UCSD-AML1 (cell line): ENCODE measurements around the gene PLOD2.

ENCODE experiments used
- DNase-seq: peaks from one replicate; lab custom pipeline; 2025; ENCODE audit not compliant: unreplicated experiment; lab: John Stamatoyannopoulos, UW

Gene PLOD2

DNA sequence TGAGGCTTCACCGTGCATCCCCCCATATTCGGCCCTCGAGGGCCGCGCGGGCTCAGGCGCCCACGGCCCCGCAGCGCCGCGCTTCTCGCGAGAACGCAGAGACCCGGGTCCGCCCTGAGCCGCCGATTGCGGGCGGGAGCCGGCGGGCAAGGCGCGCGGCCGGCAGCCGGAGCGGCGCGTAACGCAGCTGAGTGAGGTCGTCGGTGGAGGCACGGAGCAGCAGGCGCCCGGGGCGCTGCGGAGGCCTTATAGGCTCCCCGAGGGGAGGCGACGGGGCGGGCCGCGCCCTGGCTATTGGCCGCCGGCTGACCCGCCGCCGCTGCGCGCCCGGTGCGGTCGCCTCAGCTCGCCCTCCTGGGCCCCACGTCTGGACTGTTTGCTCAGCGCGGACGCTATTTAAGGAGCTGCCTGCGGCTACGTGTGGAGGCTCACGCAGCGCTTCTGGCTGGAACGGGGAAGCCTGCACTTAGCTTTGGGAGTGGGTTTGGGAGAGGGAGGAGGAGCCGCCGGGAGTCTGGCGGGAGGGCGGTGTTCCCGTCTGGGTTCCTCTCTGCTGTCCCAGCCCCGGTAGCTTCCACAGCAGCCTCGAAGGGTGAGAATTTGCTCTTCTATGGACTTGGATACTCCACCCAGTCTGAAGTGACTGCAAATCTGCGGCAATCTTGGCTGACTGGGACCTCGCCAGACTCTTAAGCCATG is at the start of gene PLOD2:
Gene PLOD2, minus strand, starts transcription at position 221 of the 699 bp plus-strand sequence. Its CDS starts 195 bp downstream, at position 26.
- DNase-seq, result peak; percentile 5

DNA sequence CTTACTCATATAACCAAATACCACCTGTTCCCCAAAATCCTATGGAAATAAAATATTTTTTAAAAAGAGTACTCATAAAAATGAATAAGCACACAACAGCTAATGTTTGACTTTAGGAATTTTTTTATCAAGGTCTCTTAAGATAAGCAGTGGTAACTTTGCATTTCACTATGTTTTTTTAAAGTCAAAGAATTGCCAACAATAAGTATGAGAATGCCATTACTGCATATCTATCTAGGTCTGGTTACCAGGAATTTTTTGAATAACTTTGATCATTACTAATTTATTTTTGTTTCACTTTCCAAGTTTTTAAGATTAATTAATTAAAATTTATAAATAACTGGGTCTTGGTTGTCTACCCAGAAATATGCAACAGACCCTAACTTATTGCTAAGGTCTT is 48.4 kb upstream of the PLOD2 start:
- no peak for DNase-seq

DNA sequence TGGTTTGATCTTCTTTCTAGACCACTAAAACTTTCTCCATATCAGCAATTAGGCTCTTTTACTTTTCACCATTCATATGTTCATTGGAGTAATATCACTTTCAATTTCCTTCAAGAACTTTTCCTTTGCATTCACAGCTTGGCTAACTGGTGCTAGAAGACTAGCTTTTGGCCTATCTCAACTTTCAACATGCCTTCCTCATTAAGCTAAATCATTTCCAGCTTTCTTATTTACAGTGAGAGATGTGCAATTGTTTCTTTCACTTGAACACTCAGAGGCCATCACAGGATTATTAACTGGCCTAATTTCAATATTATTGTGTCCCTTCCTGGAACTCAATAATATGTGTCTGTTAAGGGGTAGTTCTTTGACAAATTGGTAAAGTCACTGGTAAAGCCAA is 42.8 kb upstream of the PLOD2 start:
- no peak for DNase-seq

DNA sequence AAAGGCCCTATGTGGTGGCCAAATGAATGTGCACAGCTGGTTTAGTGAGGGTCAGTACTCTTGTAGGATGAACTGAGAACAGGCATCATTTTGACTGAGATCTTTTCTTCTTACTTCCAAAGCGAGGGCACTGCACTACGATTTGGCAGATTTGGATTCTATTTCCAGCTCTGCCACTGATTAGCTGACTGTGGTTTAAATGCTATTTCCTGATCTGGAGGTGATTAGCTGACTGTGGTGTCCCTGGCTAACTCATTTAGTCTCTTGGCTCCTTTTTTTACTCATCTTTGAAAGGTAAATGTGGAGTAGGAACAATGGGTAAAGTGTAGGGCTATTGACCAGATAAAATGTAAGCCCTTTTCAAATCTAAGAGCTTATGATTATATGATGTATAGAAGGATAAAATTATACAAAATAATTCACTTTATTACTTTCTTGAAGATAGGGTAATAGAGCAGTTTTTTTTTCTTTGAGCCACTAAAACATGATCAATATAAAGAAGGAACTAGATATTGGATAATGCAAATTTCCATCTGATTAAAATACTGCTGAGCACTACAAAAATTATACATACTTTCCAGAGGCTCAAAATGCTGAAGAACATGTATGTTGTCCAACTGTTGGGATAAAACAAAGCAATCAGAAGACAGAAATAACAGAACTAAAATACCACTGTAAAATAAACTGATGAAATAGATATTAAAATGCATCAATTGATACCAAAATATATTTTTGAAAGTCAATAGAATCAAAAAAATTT is 39.7 kb upstream of the PLOD2 start:
- DNase-seq, result no peak

DNA sequence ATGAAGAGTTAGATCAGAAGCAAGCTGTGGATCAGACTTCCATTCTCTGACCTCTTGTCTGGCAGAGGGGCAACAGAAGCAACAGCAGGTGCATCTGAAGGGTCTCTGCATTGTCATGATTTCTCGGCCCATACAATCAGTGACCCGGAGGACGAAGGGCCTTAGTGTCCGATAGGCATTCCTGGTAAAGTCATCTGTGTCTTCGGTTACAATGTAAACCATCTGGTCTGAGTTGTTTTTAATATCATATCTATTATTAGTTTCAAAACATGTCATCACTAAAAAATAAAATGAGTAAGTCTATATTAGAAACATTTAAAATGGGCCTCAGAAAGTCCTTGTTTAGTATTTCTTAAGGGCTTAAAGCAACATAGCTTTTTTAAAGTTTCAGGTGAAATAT is 38.8 kb upstream of the PLOD2 start:
- DNase-seq, result peak; percentile 5

DNA sequence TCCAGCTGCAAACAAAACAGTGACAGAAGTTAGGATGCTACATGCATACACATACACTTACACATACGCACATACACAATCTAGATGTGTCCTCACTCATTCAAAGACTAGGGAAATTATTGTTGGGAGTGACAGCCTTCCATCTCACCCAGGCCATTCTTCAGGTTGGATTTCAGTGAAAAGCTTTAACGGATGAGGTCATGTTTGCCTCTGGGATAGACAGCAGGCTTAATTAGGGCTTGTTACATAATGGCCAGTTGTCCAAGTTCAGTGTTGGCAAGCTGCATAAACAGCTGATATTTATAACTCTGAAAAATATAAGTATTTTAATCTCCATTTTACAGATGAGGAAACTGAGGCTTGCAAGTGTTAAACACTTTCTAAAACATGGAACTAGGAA is 35.8 kb upstream of the PLOD2 start:
- DNase-seq, result no peak

DNA sequence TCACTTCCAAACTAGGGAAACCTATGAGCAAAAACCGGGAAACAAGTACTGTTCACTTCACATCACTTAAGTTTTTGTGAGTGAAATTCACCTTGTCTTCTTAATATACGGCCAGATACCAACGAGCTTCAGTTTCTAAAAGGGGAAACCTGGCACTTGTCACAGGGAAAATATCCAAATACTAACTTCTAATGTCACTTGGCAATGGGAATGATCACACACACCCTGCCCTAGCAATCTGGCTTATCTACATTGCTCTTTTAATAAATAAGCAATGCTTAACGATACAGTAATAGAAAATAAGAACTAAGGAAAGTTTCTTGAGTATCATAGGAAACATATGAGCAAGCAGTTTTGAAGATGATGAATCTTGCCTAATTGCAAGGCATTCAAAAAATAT is 34.6 kb upstream of the PLOD2 start:
- no peak for DNase-seq

DNA sequence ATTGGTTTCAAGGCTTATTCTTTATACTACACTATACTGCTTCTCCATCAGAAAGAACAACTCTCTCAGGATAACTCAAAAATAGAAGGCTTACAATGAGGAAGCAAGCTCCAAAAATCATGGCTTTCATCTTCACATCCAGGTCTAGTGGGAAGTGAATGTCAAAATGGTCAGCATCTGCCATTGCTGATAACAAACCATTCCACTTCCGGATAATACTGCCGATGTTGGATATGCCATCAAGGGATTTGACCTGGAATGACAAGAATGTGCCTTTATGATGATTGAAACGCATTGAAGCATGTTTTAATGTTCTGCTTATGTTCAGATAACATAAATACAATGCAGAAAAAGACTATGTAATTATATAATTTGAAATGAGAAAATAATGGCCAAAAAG is 34.0 kb upstream of the PLOD2 start:
- DNase-seq, result no peak

DNA sequence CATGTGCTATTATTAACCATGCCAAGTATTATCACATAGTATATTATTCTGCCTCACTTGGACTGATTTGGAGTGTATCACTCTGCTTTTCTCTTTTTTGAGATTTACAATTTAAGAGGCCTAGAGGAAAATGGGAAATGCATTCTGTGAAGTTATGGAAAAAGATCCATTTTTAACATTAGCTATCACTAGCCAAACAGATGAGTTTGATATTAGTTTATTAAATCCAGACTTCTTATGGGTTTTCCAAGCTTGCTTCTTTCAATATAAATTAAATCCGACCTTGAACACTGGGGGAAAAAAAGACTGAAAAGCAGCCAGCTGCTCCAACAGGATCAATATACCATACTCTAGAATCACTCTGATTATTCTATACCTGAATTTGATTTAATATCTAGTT is 30.1 kb upstream of the PLOD2 start:
- DNase-seq, result no peak

DNA sequence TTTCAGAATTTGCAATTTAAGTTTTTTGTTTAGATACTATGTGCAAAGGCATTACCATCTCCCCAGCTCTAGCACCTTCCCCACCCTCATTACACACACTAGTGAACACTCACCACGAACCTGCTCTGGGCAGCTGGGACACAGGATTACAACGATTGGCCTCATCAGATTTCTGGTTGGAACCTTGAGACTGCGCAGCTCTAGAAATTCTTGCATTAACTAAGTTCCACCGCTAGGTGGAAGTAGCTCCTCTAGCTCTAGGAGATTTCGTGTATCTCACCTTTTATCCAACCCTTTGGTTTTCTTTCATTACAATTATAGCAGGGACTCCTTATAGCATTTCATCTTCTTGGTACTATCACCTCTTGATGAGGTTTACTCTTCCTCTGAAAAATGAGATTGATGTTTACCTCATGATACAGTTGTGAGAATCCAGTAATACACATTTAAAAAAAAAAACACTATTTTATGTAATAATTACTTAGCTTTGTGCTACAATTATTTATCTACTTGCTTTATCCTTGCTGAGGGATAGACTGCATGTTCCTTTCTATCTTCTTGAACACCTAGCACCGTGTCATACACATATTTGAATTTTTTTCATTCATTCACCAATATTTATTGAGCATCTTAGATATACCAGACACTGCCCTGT is 28.7 kb upstream of the PLOD2 start:
- peak; percentile 11 for DNase-seq

DNA sequence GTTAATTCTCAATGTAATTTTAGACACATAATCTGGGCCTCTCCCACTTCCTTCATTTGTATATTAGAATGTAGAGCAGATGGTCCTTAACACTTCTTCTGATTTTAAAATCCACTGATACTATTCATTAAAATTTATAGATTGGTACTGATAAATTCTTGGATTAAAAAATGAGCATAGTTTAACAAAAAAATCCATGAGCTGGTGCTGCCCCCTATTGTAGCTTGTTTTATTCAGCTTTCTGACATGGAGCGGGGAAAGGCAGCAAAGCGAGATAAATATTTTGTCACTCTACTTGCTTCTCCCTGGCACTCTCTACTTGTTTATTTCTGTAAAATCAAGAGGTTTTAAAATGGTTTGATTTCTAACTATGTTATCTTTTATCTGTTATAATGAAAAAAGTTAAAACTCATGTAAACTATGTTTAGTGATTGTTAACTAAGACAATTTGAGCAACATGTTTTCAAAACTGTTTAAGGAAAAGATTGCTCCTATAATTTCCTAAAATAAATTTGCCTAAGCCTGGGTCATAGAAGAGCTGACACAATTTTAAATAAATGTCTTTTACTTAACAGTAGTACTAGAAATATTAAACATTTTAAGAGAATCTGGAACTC is 26.5 kb upstream of the PLOD2 start:
- no peak for DNase-seq

DNA sequence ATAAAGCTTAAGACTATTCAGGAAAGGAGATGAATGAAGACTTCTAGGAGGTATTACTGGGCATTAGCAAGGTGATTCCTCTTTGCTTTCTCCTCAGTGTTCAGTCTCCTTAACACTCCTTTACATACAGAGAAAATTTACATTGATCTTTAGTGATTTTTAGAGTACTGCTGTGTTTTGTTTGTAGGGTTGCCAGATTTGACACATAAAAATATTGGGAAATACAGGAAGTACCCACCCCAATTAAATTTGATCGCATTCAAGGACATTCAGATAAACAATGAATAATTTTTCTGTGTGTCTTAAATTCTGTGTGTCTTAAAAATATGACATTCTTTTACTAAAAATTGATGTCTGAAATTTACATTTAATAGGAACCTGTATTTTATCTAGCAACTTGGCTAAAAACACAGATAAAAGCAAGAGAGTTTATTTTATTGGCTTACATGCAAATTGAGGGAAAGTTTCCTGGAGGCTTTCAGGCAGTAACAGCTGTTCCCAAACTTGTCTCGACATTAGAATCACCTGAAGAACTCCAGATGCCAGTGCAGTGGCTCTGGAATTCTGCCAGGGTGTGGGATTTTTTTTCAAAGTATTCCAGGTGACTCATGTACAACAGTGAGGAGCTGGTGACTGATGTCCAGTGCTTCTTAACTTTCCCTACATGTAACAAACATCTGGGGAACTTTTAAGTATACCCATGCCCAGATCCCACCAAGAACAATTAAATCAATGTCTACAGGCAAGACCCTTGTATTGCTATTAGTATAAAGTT is 23.4 kb upstream of the PLOD2 start:
- no peak for DNase-seq

DNA sequence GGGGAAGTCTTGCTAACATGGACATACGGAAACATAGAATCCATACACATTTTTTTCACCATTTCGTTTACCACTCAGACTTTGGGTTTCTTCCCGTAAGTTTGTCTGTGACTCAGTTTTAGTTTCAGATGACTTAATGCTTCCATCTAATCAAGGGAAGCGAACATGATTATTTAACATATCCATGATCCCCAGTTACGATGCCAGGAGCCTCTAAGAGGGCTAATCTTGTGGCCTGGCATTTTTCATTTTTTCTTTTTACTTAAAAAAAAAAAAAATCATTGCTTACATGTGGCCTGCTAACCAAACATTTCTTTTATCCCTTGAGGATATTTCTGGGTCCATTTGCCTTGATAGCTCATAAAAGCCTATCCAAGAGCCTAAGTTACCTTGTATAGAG is 20.2 kb upstream of the PLOD2 start:
- no peak for DNase-seq

DNA sequence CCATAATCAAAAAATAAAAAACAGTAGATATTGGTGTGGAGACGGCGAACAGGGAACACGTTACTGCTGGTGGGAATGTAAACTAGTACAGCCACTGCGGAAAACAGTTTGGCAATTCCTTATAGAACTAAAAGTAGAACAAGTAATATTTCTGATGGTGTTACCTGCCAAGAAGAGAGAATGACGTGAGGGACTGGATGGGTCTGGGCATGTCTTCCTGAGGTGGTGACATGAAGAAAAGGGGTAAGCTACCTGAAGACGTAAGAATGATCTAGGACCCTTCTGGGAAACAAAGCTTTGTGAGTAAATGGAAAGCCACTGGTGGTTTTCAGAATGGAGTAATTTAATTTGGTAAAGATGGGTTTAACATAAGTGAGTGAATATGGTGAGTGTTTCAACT is 19.4 kb upstream of the PLOD2 start:
- DNase-seq, result no peak

DNA sequence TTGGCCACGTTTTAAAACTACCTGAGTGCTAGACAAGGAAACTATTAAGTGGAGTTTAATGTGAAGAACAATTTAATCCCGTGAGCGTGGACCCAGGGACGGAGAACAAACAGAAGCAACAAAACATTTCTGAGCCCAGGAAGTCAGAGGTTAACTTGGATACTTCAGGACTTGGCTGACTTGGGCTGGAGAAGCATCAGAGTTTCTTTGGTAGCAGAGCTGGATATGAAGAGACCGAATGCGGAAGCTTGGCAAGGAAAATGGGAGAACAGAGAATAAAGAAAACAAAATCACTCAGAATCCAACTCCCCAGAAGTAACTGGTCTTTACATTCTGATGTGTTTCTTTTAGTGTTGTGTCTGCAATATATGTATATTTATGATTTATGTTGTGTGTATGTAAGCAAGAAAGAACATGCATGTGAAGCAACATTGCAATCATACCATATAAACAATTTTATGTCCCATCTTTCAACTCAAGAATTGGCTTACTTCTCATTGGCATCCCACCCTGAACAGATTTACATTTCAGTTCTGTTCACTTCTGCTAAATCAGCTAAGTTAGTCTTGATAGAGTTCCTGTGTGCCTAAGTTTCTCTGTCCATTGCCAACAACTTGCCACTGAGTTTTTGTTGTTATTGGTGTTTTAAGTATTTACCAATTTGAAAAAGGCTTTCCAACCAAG is 17.2 kb upstream of the PLOD2 start:
- DNase-seq, result no peak

DNA sequence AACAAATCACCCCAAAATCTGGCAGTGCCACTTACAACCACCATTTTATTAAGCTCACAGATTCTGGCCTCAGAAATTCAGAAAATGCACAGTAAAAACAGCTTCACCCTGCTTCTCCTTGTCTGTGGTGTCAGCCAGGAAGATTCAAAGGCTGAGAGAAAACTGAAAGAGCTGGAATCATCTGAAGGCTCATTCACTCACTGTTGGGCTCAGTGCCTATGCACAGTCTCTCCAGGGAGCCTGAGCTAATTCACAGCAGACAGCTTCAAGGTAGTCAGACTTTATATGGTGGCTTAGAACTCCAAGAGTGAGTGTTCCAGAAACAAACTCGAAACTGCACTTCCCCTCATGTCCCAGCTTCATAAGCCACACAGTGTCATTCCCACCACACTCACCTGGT is 16.5 kb upstream of the PLOD2 start:
- no peak for DNase-seq

DNA sequence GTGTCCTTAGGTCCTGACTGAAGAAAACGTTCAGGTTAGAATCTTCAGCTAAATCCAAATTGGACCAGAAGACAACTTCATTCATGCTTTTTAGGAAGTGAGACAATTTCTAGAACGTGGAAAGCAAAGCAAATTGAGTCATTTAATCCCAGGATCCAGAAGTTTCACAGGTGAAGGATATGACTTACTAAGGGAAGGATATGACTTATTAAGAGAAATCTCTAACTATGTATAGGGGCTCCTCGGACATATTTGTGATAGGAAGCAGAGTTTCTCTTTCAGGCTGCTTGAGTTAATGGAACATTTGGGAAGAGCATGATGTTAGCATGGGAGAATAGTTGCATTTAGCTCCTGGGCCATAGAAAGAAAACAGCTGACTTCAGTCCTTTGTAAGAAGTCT is 16.1 kb upstream of the PLOD2 start:
- DNase-seq, result no peak

DNA sequence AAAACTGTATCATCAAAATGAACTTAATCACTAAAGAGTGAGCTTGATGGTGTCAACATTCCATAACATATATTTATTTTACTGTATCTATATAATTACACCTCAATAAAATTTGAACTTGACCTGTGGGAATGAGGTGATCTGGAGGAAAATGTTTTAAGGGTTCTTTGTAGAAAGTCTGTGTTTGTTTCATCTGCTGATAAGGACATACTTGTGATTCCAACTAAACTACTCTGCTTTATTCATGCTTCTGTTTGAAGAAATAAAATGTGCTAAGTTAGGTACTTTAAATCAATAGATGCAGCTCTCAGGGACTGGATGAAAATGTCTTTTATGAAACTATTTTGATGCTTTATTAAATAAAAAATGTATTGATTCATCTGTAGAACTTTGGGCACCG is 11.6 kb upstream of the PLOD2 start:
- no peak for DNase-seq

DNA sequence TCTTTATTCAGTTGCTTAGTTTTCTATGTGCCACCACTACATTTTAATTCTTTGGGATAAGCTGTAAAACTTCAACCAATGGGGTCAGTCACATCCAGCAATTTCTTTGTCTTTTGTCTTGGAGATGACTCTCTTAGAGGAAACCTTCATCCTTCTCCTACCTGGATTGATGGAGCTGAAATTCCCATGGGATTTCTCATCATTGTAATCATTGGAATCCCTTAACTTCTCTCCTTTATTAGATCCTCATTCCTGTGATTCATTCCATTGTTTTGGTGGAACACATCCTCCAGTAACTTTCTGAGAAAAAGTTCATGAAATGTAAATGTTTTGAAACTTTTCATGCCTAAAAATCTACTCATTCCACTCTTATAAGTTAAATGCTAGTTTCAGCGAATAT is 9.6 kb upstream of the PLOD2 start:
- DNase-seq, result no peak

DNA sequence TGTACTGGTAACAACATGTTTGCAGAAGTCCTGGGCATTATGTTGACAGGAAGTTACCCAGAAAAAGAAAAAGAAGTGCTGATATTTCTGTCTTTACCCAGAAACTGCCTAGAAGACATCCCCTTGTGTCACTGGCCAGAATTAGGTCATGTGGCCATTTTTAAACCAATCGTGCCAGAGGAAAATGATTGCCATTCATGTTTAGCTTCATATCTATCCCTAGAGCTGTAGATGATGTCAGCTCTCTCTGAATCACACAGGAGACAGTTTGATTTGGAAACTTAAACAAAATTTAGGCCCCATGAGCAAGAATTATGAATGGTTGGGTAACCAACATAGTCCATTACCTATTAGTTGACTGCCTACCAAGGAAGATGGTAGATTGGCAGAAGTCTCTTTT is 8.9 kb upstream of the PLOD2 start:
- no peak for DNase-seq

DNA sequence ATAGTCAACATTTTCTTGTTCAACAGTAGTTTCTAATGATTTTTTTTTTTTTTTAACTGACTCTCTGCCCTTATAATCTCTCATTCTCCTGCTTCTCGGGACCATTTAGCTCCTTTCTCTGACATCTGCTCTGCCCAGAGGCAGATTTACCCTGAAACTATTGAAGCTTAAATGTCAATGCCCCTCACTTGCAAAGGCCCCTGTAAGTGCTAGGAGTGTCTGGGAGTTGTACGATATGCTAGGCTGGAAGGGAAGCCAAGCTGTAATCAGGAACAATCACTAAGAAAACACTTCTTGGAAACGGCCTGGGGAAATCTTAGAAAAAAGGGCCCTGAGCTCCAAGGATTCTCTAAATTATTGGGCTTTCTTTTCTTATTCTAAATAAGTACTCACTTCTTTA is 5.8 kb upstream of the PLOD2 start:
- no peak for DNase-seq
